ENCODE measurements around the gene CDC40.

The CDC40 gene

DNA sequence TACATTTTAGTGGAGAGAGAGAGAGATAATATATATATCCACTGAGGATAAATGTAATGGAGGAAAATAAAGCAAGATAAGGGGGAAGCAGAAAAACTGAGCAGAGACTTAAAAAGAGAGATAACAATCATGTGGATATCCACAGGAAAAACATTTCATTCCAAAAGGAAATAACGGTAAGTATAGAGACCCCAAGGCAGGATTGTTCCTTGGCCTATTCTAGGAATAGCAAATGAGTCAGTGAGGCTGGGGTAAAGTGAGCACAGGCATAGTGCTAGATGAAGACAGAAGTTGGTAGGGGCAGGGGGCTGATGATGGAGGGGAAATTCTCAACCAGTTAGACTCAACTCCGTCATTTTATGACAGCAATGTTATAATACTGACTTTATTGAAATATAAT lies 11.2 kb downstream of the CDC40 start:
- Histone ChIP-seq H3K36me3 (peaks cover 21 to 56% (median 46%) of the 10 kb centered on the region in 11 experiments; a peak in 21 of 22 replicates), H3K4me2 (no peak overlapping the region), H3K9ac (no peak overlapping the region), H4K20me1 (peaks cover 20 to 89% (median 51%) of the 10 kb centered on the region in 11 experiments; a peak in 18 of 22 replicates), H3K4me1 (peaks cover 0 to 17% (median 0%) of the 10 kb centered on the region in 10 experiments; a peak in 3 of 20 replicates), H3K4me3 (no peak overlapping the region), H3K9me3 (replicated peaks in 1 of 11) (peaks cover 0 to 4% (median 0%) of the 10 kb centered on the region in 11 experiments; a peak in 1 of 22 replicates), H3K27me3 (no peaks in the 10 kb centered on the region), H3K27ac (no peak overlapping the region)
- no peak for TF ChIP-seq Cebpa-rat (IDR thresholded peaks at IDR 0.05)

- H3K36me3 ChIP-seq = peaks cover 30 to 67% (median 48%) of the 10 kb centered on the region in 11 experiments
- no peak overlapping the region for H3K4me3 ChIP-seq
- TF ChIP-seq Cebpa-rat (IDR thresholded peaks at IDR 0.05) = peak in 1 of 11 experiments; percentile 44; a peak in 1 of 22 replicates
- peaks cover 9 to 84% (median 21%) of the 10 kb centered on the region in 11 experiments; a peak in 15 of 22 replicates for H4K20me1 ChIP-seq
- H3K27me3 ChIP-seq = no peaks in the 10 kb centered on the region
- 0 out of 20 replicates have a peak, but pooled peaks cover 0 to 7% (median 0%) of the 10 kb centered on the region in 10 experiments for H3K4me1 ChIP-seq
- H3K9me3 ChIP-seq (replicated peaks in 1 of 11) = peaks cover 0 to 8% (median 0%) of the 10 kb centered on the region in 11 experiments; a peak in 3 of 22 replicates
- H3K27ac ChIP-seq = no peak overlapping the region
- H3K9ac ChIP-seq = no peak overlapping the region
- no peak overlapping the region for H3K4me2 ChIP-seq
Measured at GRCh38 chr6:110195639-110196038, 15.4 kb downstream of the CDC40 start.

DNA sequence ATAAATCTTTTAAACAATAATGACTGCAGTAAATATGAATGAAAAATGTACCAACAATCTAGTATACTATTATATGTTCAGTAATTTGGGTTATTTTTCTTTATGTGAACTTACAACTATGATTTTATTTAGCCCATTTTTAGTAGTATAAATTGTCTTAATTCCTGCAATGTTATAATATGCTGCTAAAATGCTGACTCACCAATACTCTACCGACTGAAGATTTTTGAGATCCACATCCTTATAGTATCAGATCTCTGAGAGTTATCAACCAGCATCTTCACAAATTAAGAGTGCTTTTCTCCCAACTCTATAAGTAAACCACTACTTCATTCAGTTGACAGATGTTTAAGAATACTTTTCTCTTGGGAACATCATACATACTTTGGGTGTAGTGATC lies 16.6 kb downstream of the CDC40 start:
- H3K36me3 ChIP-seq = peaks cover 32 to 67% (median 48%) of the 10 kb centered on the region in 11 experiments
- H3K27me3 ChIP-seq = no peaks in the 10 kb centered on the region
- 0 out of 20 replicates have a peak, but pooled peaks cover 0 to 1% (median 0%) of the 10 kb centered on the region in 10 experiments for H3K4me1 ChIP-seq
- H3K9ac ChIP-seq = no peak overlapping the region
- H3K4me2 ChIP-seq = no peak overlapping the region
- H3K27ac ChIP-seq = no peak overlapping the region
- peaks cover 3 to 84% (median 11%) of the 10 kb centered on the region in 11 experiments; a peak in 14 of 22 replicates for H4K20me1 ChIP-seq
- no peak overlapping the region for H3K4me3 ChIP-seq
- TF ChIP-seq Cebpa-rat (IDR thresholded peaks at IDR 0.05) = no peak
- H3K9me3 ChIP-seq (replicated peaks in 1 of 11) = peaks cover 0 to 8% (median 0%) of the 10 kb centered on the region in 11 experiments; a peak in 3 of 22 replicates

DNA sequence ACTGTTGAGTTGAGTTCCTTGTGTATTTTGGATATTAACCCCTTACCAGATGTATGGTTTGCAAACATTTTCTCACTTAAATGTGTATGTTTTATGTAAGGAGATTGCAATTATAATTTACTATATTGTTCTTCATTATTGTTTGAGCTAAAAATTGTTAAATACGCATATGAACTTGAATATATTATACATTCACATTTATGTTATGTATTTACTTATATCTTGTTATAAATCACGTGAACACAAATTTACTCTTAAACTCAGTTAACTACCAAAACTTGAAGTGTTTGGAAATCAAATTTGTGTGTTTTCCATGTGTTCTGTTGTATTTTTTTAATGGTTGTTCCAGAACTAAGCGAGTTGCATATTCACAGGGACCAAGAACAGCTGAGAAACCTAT lies 18.3 kb downstream of the CDC40 start:
- H3K9me3 ChIP-seq (replicated peaks in 1 of 11) = peaks cover 0 to 8% (median 0%) of the 10 kb centered on the region in 11 experiments; a peak in 3 of 22 replicates
- H3K36me3 ChIP-seq = peaks cover 35 to 68% (median 48%) of the 10 kb centered on the region in 11 experiments
- no peak overlapping the region for H3K27ac ChIP-seq
- no peaks in the 10 kb centered on the region for H3K4me1 ChIP-seq
- peaks cover 0 to 86% (median 5%) of the 10 kb centered on the region in 11 experiments; a peak in 7 of 22 replicates for H4K20me1 ChIP-seq
- H3K27me3 ChIP-seq = no peaks in the 10 kb centered on the region
- no peak overlapping the region for H3K4me3 ChIP-seq
- no peak for TF ChIP-seq Cebpa-rat (IDR thresholded peaks at IDR 0.05)
- H3K4me2 ChIP-seq = no peak overlapping the region
- H3K9ac ChIP-seq = no peak overlapping the region

DNA sequence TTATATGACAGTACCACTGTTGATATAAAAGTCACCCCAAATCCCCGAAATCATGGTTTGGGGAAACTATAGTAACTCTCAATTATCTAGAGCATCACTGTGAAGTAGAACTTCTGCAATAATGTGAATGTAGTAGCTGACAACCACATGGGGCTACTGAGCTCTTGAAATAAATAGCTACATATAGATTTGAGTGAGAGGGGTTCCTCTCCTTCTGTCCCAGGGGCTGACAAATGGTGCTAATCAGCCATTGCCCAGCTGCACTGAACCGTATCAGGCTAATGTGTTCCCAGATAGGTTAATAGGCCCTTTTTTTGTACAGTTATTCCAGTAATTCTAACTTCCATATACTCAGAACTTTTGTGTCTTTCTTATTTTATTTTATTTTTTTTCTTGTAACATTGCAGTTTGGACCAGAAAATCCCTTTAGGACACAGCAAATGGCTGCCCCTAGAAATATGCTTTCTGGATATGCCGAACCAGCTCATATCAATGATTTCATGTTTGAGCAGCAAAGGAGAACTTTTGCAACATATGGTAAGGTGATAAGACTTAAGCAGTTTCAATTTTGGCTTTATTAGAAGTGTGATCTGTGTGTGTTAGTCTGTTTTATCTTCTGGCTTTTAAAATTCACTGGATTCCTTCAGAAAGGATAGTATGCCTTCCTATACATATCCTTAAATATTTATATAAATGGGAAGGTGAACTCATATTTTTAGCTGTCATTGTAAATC lies 21.1 kb downstream of the CDC40 start:
- Histone ChIP-seq H3K4me2 (no peak overlapping the region), H3K36me3 (peaks cover 17 to 52% (median 29%) of the 10 kb centered on the region in 11 experiments), H3K9ac (no peak overlapping the region), H3K4me3 (no peak overlapping the region), H3K9me3 (replicated peaks in 1 of 11) (peaks cover 0 to 8% (median 0%) of the 10 kb centered on the region in 11 experiments; a peak in 3 of 22 replicates), H3K27ac (no peak overlapping the region), H4K20me1 (peaks cover 0 to 70% (median 5%) of the 10 kb centered on the region in 11 experiments; a peak in 7 of 22 replicates), H3K4me1 (peaks cover 0 to 12% (median 10%) of the 10 kb centered on the region in 10 experiments; a peak in 14 of 20 replicates), H3K27me3 (no peaks in the 10 kb centered on the region)
- no peak for TF ChIP-seq Cebpa-rat (IDR thresholded peaks at IDR 0.05)

GRCh38 chr6:110207652-110208051 lies 27.4 kb downstream of the CDC40 start:
- Histone ChIP-seq H3K36me3 (peaks cover 52 to 83% (median 65%) of the 10 kb centered on the region in 11 experiments), H3K27ac (no peak overlapping the region), H3K27me3 (no peaks in the 10 kb centered on the region), H3K4me2 (no peak overlapping the region), H4K20me1 (peaks cover 0 to 23% (median 0%) of the 10 kb centered on the region in 11 experiments; a peak in 2 of 22 replicates), H3K9ac (no peak overlapping the region), H3K4me1 (peaks cover 0 to 12% (median 10%) of the 10 kb centered on the region in 10 experiments; a peak in 14 of 20 replicates), H3K9me3 (replicated peaks in 1 of 11) (no peaks in the 10 kb centered on the region), H3K4me3 (no peak overlapping the region)
- TF ChIP-seq Cebpa-rat (IDR thresholded peaks at IDR 0.05) = no peak

- Histone ChIP-seq H3K4me1 (no peaks in the 10 kb centered on the region), H3K27ac (no peak overlapping the region), H3K27me3 (no peaks in the 10 kb centered on the region), H3K4me2 (no peak overlapping the region), H3K4me3 (no peak overlapping the region), H3K9me3 (replicated peaks in 1 of 11) (no peaks in the 10 kb centered on the region), H3K36me3 (peaks cover 88 to 100% (median 98%) of the 10 kb centered on the region in 11 experiments), H4K20me1 (peaks cover 0 to 8% (median 0%) of the 10 kb centered on the region in 11 experiments; a peak in 2 of 22 replicates), H3K9ac (no peak overlapping the region)
- no peak for TF ChIP-seq Cebpa-rat (IDR thresholded peaks at IDR 0.05)
Measured at GRCh38 chr6:110211753-110212152, 31.5 kb downstream of the CDC40 start.

DNA sequence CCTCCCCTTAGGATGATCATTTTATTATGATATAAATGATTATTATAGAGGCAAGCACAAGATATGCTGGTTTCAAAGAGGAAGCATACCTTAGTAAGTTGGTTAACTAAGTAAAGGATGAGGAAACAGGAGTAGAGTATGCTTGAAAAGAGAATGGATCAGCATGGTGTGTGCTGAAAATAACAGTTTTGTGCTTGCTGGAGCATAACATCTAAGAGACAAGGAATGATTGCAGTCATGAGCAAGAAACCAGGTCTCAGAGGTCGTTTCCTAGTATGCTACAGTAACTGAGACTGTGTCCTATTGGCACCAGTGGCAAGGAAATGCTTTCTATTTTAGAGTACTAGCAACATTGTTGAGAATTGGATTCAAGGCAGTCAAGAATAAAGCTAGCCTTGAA lies 34.1 kb downstream of the CDC40 start:
- no peak for TF ChIP-seq Cebpa-rat (IDR thresholded peaks at IDR 0.05)
- Histone ChIP-seq H3K9ac (no peak overlapping the region), H3K4me1 (no peaks in the 10 kb centered on the region), H3K9me3 (replicated peaks in 1 of 11) (no peaks in the 10 kb centered on the region), H3K4me2 (no peak overlapping the region), H4K20me1 (peaks cover 0 to 3% (median 0%) of the 10 kb centered on the region in 11 experiments; a peak in 1 of 22 replicates), H3K4me3 (no peak overlapping the region), H3K27me3 (no peaks in the 10 kb centered on the region), H3K27ac (no peak overlapping the region), H3K36me3 (peaks cover 88 to 100% (median 99%) of the 10 kb centered on the region in 11 experiments)

- no peak for TF ChIP-seq Cebpa-rat (IDR thresholded peaks at IDR 0.05)
- no peaks in the 10 kb centered on the region for H3K9me3 ChIP-seq (replicated peaks in 1 of 11)
- H3K4me1 ChIP-seq = no peaks in the 10 kb centered on the region
- H3K4me2 ChIP-seq = no peak overlapping the region
- H4K20me1 ChIP-seq = no peaks in the 10 kb centered on the region; a peak in 1 of 22 replicates
- H3K27me3 ChIP-seq = no peaks in the 10 kb centered on the region
- H3K27ac ChIP-seq = no peak overlapping the region
- peaks cover 88 to 100% (median 100%) of the 10 kb centered on the region in 11 experiments for H3K36me3 ChIP-seq
- no peak overlapping the region for H3K9ac ChIP-seq
- H3K4me3 ChIP-seq = no peak overlapping the region
Measured at GRCh38 chr6:110216140-110216539, 35.9 kb downstream of the CDC40 start.

Measured in BLaER1 treated with 17β-estradiol and CSF1 and Interleukin-3, amounts not matched to agents 10 nM and 100 nM (cell line).